ENCODE results near the gene OR8H2. TPM values are rescaled to one million over a fixed set of nuclear protein-coding genes. Genes with fewer than 3 reads are reported as not detected.
"Not testable (repeated sequence)": the region's sequence is repeated elsewhere in the genome, so short reads cannot be mapped to it uniquely, and the experiment has no call there.

The OR8H2 gene, protein sequence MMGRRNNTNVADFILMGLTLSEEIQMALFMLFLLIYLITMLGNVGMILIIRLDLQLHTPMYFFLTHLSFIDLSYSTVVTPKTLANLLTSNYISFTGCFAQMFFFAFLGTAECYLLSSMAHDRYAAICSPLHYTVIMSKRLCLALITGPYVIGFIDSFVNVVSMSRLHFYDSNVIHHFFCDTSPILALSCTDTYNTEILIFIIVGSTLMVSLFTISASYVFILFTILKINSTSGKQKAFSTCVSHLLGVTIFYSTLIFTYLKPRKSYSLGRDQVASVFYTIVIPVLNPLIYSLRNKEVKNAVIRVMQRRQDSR
- total RNA-seq, result not detected
- under 1 TPM in 1 of 3 donors, not detected in 2; 0.10 TPM for polyA plus RNA-seq
- long read RNA-seq, donor 1, result 0 reads
- long read RNA-seq, donor 2, result 0 reads

DNA sequence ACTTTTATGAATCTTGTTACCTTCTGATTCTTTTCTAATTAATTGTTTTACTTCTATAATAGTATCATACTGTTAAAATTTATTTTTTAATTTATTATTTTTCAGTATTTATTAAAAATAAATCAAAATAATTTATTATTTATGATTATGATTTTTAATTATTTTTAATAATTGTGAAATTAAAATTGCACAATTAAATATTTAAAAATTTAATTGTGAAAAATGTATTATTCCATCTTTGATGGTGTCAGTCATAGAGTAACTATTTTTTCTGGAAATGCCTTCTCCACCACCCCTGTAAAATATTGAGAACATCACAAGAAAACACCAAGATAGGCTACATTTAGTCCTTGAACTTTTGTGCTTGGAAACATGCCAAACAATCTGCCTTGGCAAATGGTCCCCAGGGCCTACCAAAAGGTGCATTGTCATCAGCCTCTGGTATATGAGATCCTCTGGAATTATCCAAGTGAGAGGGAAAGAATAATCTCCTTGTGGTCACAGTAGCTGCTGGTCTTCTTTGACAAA, at the start of gene OR8H2:
Gene OR8H2, plus strand, starts transcription at position 478 of the 528 bp plus-strand sequence. CDS start 1,356 bp downstream, outside the sequence.
- H3K27ac ChIP-seq, result no peak within 1 kb of the TSS
- TF ChIP-seq, protein P1, sequence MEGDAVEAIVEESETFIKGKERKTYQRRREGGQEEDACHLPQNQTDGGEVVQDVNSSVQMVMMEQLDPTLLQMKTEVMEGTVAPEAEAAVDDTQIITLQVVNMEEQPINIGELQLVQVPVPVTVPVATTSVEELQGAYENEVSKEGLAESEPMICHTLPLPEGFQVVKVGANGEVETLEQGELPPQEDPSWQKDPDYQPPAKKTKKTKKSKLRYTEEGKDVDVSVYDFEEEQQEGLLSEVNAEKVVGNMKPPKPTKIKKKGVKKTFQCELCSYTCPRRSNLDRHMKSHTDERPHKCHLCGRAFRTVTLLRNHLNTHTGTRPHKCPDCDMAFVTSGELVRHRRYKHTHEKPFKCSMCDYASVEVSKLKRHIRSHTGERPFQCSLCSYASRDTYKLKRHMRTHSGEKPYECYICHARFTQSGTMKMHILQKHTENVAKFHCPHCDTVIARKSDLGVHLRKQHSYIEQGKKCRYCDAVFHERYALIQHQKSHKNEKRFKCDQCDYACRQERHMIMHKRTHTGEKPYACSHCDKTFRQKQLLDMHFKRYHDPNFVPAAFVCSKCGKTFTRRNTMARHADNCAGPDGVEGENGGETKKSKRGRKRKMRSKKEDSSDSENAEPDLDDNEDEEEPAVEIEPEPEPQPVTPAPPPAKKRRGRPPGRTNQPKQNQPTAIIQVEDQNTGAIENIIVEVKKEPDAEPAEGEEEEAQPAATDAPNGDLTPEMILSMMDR (IDR thresholded peaks at IDR 0.05 in 8 of 11, conservative IDR thresholded peaks at IDR 0.05 in 3 of 11), result no peak
- H3K36me3 ChIP-seq, result no peaks in the 10 kb centered on the region
- DNase-seq, result no peak
- no peak within 1 kb of the TSS for H3K4me3 ChIP-seq
- H3K27me3 ChIP-seq (replicated peaks in 1 of 7), result no peaks in the 10 kb centered on the region
- intact Hi-C loops (cut with DNase I; ENCODE audit: low total_unique reads), result no loop called here
- H3K9me3 ChIP-seq, result peaks cover 0 to 21% (median 7%) of the 10 kb centered on the region in 8 donors
- no peaks in the 10 kb centered on the region for H3K4me1 ChIP-seq

DNA sequence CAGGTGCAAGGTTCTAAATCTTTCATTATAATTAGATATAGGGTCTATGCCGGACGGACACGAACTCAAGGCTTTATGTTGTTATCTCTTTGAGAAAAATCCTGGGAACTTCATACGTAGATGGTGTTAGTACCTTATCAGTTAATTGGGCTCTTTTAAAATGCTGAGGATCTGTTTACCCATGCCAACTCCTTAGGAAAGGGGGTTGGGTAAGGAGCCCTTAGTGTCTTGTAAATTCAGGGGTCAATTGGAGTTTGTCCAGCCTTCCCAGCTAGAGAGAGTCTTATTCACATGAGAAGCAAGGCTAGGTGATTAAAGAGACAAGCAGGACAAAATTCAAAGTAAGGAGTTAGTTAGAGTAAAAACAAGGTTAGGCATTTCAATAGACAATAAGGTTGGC, 47.1 kb upstream of the OR8H2 start:
- 39 to 46% (median 41%) methylated on average over 4 of the region's 4 CpGs for WGBS, 5 donors
- H3K36me3 ChIP-seq; DNase-seq; intact Hi-C loops (cut with DNase I; ENCODE audit: low total_unique reads); H3K4me3 ChIP-seq; H3K27me3 ChIP-seq (replicated peaks in 1 of 7); H3K4me1 ChIP-seq; H3K27ac ChIP-seq: not testable (repeated sequence)
- peaks cover 0 to 36% (median 5%) of the 10 kb centered on the region in 8 donors for H3K9me3 ChIP-seq

DNA sequence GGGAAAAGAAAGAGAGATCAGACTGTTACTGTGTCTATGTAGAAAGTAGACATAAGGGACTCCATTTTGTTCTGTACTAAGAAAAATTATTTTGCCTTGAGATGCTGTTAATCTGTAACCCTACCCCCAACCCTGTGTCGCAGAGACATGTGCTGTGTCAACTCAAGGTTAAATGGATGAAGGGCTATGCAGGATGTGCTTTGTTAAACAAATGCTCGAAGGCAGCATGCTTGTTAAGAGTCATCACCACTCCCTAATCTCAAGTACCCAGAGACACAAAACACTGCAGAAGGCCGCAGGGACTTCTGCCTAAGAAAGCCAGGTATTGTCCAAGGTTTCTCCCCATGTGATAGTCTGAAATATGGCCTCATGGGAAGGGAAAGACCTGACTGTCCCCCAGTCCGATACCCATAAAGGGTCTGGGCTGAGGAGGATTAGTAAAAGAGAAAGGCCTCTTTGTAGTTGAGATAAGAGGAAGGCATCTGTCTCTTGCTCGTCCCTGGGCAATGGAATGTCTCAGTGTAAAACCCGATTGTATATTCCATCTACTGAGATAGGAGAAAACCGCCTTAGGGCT, 45.7 kb upstream of the OR8H2 start:
- DNase-seq; H3K4me3 ChIP-seq; H3K27me3 ChIP-seq (replicated peaks in 1 of 7); intact Hi-C loops (cut with DNase I; ENCODE audit: low total_unique reads); H3K36me3 ChIP-seq; H3K27ac ChIP-seq; H3K4me1 ChIP-seq: not testable (repeated sequence)
- peaks cover 0 to 30% (median 5%) of the 10 kb centered on the region in 8 donors for H3K9me3 ChIP-seq
- WGBS, 5 donors, result 28 to 43% (median 39%) methylated on average over 7 of the region's 7 CpGs

DNA sequence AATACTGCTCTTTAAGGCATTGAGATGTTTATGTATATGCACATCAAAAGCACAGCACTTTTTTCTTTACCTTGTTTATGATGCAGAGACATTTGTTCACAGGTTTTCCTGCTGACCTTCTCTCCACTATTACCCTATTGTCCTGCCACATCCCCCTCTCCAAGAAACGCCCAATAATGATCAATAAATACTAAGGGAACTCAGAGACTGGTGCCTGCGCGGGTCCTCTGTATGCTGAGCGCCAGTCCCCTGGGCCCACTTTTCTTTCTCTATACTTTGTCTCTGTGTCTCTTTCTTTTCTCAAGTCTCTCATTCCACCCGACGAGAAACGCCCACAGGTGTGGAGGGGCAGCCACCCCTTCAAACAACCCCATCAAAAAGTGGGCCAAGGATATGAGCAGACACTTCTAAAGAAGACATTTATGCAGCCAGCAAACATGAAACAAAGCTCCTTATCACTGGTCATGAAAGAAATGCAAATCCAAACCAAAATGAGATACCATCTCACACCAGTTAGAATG, 45.2 kb upstream of the OR8H2 start:
- WGBS, 5 donors, result 58 to 82% (median 78%) methylated on average over 7 of the region's 7 CpGs
- H3K9me3 ChIP-seq, result peaks cover 0 to 28% (median 5%) of the 10 kb centered on the region in 8 donors
- DNase-seq; H3K27ac ChIP-seq; H3K4me1 ChIP-seq; intact Hi-C loops (cut with DNase I; ENCODE audit: low total_unique reads); H3K36me3 ChIP-seq; H3K27me3 ChIP-seq (replicated peaks in 1 of 7); H3K4me3 ChIP-seq: not testable (repeated sequence)

DNA sequence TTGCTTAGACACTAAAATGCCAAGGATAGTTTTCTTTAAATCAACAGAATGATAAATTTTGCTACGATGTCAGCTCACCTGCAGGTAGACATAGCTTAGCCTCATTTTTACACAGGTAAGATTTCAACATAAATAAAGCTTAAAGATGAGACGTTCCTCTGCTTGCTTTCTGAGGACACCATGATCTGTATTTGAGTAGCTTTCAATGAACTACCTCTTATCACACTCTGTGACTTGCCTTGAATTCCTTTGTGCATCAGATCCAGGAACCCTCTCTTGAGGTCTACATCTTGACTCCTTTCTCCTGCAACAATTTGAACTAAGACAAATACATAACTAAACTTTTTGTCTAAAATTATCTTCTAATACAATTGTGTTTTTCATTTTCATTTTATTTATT, 36.5 kb upstream of the OR8H2 start:
- H3K4me1 ChIP-seq, result no peaks in the 10 kb centered on the region
- H3K4me3 ChIP-seq, result no peak overlapping the region
- 68 to 83% (median 81%) methylated on average over 2 of the region's 2 CpGs for WGBS, 5 donors
- TF ChIP-seq POLR2AphosphoS5 (IDR thresholded peaks at IDR 0.05) (no peak), POLR2A (IDR thresholded peaks at IDR 0.05) (no peak)
- TF ChIP-seq, protein P1 (IDR thresholded peaks at IDR 0.05 in 8 of 11, conservative IDR thresholded peaks at IDR 0.05 in 3 of 11), result no peak
- H3K27ac ChIP-seq, result no peak overlapping the region
- no peak for DNase-seq
- intact Hi-C loops (cut with DNase I; ENCODE audit: low total_unique reads), result no loop called here
- H3K27me3 ChIP-seq (replicated peaks in 1 of 7), result no peaks in the 10 kb centered on the region
- H3K36me3 ChIP-seq, result no peaks in the 10 kb centered on the region
- peaks cover 0 to 28% (median 15%) of the 10 kb centered on the region in 8 donors for H3K9me3 ChIP-seq

Data from spleen (tissue), 13 donors.